ENCODE measurements around the gene SULT6B1. TPM values are rescaled to one million over a fixed set of nuclear protein-coding genes. Genes with fewer than 3 reads are reported as not detected.
"Not testable (repeated sequence)": the region's sequence is repeated elsewhere in the genome, so short reads cannot be mapped to it uniquely, and the experiment has no call there.

SULT6B1 gene
- total RNA-seq, 1 donor from 2014 or later: not detected

- peak; percentile 44 for DNase-seq (ENCODE audit: extremely low read depth, low read depth, low spot score)
Observed at GRCh38 chr2:37196320-37197195, 8.1 kb upstream of the SULT6B1 start, which contains the start of gene CEBPZOS. TSS of gene CEBPZOS (plus strand) at chr2:37196496. CDS start at chr2:37199705, 3,209 bp downstream.

DNA sequence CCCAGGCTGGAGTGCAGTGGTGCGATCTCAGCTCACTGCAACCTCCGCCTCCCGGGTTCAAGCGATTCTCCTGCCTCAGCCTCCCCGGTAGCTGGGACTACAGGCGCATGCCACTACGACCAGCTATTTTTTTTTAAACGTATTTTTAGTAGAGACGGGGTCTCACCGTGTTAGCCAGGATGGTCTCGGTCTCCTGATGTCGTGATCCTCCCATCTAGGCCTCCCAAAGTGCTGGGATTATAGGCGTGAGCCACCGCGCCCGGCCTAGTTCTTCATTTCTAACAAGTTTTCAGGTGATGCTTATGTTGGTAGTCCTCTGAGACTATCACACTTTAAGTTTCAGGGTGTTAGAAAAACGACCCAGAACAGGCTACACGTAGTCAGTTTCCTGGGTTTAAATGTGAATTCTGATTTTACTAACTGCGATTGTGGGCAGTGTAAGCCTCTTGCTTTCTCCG lies 7.4 kb upstream of the SULT6B1 start:
- DNase-seq (ENCODE audit: extremely low read depth, low read depth, low spot score): not testable (repeated sequence)

- DNase-seq (ENCODE audit: extremely low read depth, low read depth, low spot score): no peak
Observed at GRCh38 chr2:37192551-37192950, 4.1 kb upstream of the SULT6B1 start.

- no peak for DNase-seq (ENCODE audit: extremely low read depth, low read depth, low spot score)
Observed at GRCh38 chr2:37191747-37192146, 3.3 kb upstream of the SULT6B1 start.

DNA sequence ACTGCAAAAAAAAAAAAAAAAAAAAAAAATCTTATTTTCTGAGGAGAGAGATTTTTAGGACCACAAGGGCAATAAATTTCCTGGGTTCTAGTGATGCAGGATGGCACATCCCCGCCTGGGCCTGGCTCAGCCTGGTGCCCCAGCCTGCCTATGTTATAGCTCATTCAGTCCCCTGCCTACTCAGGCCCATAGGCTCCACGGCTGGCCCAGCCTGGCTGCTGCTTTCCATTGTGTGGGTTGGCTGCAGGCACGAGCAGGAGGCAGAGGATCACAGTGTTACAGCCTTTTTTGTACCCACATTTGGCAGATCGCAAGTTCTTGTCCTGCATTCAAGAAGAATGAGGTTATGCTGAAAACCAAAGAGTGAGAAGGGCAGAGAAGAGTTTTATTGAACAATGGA lies 2.8 kb upstream of the SULT6B1 start:
- DNase-seq (ENCODE audit: extremely low read depth, low read depth, low spot score): no peak

DNA sequence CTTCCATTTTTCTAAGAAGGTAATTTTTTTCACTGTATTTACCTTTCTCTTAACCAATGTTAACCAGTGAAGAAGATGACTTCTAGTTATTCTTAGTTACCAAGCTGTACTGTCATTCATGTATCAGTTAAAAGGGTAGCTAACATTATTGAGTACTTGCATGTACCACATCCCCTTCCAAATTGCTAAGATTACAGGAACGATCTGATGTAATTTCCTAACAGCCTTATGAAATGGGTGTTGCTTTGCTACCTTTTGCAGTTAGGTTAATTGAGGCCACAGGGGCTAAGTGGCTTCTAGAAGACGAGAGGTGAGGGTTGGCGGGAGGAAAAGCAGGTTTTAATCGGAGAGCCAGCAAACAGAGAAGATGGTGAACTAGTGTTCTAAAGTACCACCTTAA lies 1.8 kb upstream of the SULT6B1 start:
- DNase-seq (ENCODE audit: extremely low read depth, low read depth, low spot score): no peak

DNA sequence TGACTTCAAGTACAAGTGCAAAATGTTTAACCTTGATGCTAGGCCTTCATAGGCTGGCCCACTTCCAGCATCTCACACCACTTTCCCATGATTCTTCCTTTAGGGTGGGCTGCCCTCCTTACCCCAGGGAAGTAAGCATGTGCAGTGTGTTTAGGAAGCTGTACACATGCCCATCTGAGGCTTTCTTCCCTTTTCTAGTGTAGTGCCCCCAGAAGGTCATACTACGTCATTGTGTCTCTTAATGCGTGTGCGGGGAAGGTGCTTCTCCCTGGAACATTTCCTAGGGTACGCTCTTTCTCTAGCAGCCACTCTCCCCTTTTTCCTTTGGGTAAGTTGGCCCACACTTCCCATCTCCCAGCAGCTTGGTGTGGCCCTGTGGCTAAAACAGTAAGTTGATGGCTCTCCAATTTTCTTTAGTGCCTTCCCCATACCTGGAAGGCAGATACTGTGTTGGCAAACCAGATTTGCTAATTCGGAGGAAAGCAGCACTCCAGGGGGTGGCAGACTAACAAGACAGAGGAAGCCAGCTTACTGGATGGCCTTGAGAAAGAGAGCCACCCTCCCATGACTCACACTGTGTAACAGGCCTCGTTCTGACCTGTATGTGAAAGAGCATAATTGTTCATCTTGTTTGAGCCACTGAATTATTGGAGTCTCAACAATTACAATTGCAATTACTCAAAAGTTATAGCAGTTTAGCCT lies 1.1 kb upstream of the SULT6B1 start:
- no peak for DNase-seq (ENCODE audit: extremely low read depth, low read depth, low spot score)

DNA sequence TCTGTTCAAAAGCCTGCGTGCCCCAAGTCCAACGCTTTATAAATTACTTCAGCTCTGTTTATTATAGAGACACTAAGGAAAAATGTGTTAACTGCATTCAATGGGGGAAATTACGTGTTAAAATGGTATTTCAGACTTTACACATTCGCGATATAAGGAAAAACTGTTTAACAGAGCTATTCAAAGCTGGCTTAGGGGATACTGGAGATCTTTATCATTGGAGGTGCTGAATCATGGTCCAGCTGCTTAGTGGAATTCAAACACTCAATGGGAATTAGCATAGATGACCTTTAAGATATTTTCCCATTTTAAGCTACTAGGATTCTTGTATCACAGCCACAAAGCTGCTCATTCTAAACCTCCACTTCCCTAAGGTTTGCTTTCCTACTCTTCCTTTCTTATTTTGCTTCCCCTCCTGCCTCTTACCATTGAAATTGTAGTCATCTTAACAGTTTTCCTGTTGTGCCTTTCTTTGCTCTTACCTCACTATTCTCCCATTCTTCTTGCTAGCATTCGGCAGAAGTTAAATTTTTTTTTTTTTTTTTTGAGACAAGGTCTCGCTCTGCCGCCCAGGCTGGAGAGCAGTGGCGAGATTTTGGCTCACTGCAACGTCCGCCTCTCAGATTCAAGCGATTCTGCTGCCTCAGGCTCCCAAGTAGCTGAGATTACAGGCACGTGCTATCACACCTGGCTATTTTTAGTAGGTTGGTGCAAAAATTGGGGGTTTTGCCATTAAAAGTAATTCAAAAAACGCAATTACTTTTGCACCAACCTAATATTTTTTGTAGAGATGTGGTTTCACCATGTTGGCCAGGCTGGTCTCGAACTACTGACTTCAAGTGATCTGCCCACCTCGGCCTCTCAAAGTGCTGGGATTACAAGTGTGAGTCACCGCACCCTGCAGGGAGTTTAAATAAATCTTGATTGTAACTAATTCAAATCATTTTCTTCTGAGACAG lies 6.5 kb downstream of the SULT6B1 start:
- no peak for DNase-seq (ENCODE audit: extremely low read depth, low read depth, low spot score)

DNA sequence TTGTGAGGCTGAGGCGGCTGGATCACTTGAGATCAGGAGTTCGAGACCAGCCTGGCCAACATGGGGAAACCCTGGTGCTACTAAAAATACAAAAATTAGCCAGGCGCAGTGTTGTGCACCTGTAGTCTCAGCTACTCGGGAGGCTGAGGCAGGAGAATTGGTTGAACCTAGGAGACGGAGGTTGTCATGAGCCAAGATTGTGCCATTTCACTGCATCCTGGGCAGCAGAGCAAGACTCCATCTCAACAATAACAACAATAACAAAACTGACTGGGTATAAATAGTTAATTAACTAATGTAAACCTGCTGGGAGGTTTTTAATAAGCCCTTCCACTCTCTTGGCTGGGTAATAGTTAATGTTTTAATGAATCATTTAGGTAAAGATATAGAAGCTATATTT lies 7.8 kb downstream of the SULT6B1 start:
- DNase-seq (ENCODE audit: extremely low read depth, low read depth, low spot score): no peak

GRCh38 chr2:37180006-37180639 lies 8.3 kb downstream of the SULT6B1 start:
- DNase-seq (ENCODE audit: extremely low read depth, low read depth, low spot score): no peak

DNA sequence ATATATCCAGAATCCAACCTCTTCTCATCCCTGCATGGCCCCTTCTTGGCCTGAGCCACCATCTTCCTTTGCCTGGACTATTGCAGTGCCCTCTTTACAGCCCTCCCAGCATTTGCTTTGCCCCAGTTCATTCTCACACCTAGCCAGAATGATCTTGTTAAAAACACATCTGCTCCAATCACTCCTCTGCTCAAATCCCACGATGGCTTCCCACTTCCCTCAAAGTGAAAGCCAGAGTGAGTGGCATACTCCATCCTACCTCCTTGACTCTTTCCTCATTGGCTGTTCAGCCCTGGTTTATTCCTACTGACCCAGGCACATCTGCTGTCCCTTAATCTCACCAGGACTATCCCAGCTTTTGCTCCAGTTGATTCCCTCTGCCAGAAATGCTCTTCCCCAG lies 14.7 kb downstream of the SULT6B1 start:
- no peak for DNase-seq (ENCODE audit: extremely low read depth, low read depth, low spot score)

GRCh38 chr2:37171624-37171950 lies 16.9 kb downstream of the SULT6B1 start:
- no peak for DNase-seq (ENCODE audit: extremely low read depth, low read depth, low spot score)

DNA sequence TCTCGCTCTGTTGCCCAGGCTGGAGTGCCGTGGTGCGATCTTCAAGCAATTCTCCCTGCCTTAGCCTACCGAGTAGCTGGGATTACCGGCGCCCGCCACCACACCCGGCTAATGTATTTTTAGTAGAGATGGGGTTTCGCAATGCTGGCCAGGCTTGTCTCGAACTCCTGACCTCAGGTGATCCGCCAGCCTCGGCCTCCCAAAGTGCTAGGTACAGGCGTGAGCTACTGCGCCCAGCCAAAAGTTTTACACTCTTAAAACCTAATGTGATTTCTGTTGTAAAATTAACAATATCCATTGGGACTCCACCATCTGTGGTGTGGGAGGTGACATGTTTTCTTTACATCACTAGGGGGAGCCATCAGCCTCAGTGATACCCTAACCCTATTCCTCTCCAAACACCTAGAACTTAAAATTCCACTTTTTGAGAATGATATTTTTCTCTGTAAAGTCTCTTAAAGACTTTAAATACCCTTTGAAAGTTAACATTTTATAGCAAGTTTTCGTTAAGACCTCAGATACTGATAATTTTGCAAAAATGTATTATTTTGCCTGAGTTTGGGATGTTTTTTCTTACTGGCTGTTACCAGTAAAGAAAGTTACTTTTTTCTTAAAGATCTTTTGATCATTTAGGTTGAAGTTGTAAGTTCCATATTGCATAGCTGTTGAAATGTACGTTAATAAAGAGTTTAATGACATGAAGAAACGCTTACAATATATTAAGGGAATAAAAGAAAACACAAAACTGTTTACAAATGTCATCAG lies 20.1 kb downstream of the SULT6B1 start:
- DNase-seq (ENCODE audit: extremely low read depth, low read depth, low spot score): no peak

GRCh38 chr2:37167636-37168180 lies 20.8 kb downstream of the SULT6B1 start:
- no peak for DNase-seq (ENCODE audit: extremely low read depth, low read depth, low spot score)

DNA sequence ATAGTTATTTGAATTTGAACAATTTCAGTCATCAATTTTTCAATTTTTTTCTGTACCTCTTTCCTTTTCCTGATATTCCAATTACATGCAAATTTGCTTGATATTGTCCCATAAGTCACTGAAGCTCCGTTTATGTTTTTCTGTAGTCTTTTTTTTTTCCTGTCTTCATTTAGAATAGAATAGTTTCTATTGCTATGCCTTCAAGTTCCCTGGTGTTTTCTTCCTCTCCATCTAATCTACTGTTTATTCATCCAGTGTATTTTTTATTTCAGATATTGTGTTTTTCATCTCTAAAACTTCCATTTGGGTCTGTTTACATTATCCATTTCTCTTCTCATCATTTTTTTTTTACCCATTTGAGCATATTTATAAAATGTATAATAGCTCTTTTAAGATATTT lies 23.7 kb downstream of the SULT6B1 start:
- DNase-seq (ENCODE audit: extremely low read depth, low read depth, low spot score): no peak

GRCh38 chr2:37156857-37157714 lies 31.4 kb downstream of the SULT6B1 start, which contains the start of gene EIF2AK2:
TSS of gene EIF2AK2 (minus strand) at chr2:37156980. CDS start at chr2:37147806, 9,174 bp downstream.
- DNase-seq (ENCODE audit: extremely low read depth, low read depth, low spot score): no peak

GRCh38 chr2:37156071-37156856 lies 32.2 kb downstream of the SULT6B1 start:
- no peak for DNase-seq (ENCODE audit: extremely low read depth, low read depth, low spot score)

- DNase-seq (ENCODE audit: extremely low read depth, low read depth, low spot score): no peak
Observed at GRCh38 chr2:37154785-37155184, 33.7 kb downstream of the SULT6B1 start.

Data from glomerular endothelial cell (primary cell).